IPS-NIHi11 (cell line): ENCODE results near the gene IL1RAPL1.

Experiments used
- DNase-seq: peaks from one replicate; pipeline ENCODE4 v3.0.0; 2012; ENCODE audit warnings: mixed read lengths, low spot score

Gene IL1RAPL1

GRCh38 chrX:29890646-29891200 is 1303.5 kb downstream of the IL1RAPL1 start:
- no peak for DNase-seq

DNA sequence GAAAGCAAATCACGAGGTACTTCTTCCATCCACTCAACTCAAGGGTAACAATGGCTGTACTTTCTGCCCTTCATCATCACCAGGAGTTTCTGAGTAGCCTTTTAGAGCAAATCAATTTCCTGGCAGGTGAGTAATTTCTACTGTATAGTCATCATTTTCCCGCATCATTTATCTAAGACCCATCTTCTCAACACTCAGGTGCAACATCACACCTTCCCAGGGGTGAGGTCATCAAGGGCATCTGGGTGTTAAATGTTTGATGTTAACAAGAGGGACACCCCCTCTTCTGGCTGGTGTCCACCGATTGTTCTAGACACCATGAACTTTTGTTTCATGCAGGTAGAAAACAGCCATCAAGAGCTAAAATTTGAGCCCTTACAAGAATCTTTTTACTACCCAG is 1314.8 kb downstream of the IL1RAPL1 start:
- DNase-seq, result no peak

DNA sequence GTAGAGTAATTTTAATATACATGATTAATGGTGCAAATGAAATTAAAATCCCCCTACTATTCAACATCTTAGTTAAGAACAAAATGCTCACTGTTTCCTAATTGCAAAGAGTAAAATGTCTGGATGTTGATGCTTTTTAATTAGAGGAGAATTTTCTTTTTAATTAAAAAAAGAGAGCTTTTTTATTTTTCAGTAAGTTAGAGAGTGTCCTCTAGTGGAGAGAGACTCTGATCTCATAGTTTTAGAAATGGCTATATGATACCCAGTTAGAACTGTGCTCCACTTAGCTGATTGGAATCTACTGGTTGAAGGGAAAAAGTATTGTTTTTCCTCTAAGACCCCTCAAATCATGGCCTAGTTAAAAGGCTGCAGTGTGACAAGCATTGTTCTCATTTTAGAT is 1316.1 kb downstream of the IL1RAPL1 start:
- DNase-seq, result no peak

GRCh38 chrX:29911673-29912072 is 1324.4 kb downstream of the IL1RAPL1 start:
- no peak for DNase-seq

DNA sequence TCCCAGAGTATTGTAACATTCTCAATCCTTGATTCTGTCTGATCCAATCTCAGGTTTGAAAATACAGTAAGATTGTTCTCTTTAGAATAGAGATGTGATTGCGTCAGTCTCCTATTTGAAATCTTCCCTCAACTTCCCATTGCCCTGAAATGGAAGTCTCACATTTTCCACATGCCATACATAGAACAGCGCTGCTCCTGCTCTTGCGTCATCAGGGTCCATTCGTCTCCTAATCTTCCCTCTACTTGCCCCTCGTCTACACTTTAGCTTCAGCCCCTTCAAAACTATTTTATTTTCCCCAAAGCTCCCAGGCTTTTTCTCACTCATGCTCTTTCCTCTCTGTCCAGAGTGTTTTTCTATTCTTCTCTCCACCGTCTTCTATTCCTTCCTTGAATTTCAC is 1326.4 kb downstream of the IL1RAPL1 start:
- DNase-seq, result no peak

DNA sequence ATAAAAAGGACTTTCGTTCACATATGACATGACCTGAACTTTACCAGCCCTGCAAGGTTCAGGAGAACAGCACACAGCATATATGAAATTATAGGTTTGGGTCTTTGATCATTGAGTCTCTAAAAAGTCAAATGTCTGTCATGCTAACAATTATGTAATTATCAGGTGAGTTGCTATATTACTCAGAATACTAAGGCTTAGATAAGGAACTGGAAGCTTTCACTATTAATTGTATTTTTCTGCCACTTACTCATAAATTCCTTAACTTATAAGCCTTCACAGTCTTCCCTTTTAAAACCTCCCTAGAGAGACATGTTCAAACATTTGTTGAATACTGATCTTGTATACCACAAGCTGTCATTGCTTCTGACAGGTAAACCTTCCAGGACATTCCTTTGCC is 1335.4 kb downstream of the IL1RAPL1 start:
- DNase-seq, result no peak

- DNase-seq, result no peak
Measured at GRCh38 chrX:29926056-29926455, 1338.8 kb downstream of the IL1RAPL1 start.

DNA sequence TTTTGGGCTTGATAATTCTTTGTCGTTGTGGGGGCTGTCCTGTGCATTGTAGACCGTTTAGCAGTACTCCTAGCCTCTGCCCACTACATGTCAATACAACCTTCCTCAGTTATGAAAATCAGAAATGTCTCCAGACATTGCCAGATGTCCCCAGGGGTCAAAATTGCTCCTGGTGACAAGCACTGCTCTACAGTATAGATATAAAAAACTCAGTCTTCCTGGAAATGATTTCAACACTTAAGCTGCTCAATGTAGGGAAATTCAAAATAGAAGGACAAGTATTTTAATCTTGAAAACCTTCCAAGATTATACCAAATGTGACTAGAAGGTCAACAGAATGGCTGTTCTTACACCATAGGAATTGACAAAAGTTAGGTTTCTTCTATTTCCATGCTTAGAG is 1339.4 kb downstream of the IL1RAPL1 start:
- no peak for DNase-seq

- DNase-seq, result no peak
Measured at GRCh38 chrX:29935455-29935854, 1348.2 kb downstream of the IL1RAPL1 start.

DNA sequence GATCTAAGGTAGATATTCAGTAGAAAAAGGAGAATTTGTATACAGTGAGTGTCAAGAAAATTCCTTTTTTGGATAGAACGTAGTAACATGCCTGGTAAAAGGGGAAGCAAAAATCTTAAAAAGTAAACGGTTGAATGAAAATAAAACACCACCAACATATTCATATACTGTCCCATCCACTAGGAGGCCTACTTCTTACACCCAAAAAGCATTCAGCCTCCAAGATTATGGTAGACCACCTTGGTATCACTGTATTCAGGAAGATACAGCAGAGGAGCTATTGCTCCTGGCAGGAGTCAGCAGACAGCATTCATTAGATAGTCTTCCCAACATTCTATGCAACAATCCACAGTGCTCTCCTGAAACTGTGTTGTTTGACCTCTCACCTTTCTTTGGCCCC is 1353.5 kb downstream of the IL1RAPL1 start:
- DNase-seq, result no peak

DNA sequence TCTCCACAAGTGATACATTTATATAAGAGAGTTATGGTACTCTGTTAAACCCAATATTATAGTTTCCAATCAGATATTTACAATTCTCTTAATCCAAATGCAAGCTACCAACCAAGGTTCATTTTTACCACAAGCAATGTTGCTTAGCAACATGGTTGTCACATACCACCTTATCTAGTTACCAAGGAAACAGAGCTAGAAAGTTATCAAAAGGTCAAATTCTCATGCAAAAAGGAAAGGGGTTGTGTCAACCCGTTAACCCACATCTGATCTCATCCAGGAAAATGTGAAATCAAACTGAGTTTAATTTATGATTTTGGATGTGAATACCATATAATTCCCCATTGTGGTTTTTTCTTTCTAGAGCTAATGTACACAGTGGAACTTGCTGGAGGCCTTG is 1354.0 kb downstream of the IL1RAPL1 start:
- no peak for DNase-seq

- DNase-seq, result no peak
Measured at GRCh38 chrX:29947225-29947624, 1360.0 kb downstream of the IL1RAPL1 start.

DNA sequence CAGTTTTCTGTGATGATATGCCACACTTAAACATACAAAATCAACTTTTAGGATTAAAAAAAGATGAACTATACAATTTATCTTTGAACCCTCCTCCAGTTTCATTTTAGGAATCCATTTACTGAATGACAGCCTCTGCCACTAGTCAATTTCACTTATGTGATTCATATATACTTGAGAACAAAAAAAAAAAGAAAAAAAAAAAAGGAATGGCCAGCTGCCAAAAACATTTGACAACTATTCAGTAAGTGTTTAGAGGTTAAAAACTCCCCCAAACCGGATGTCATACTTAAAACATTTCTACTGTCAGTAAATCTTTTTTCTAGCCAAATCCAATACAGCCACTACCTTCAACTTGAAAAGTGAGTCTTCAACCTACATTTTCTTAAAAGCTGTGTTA is 1361.4 kb downstream of the IL1RAPL1 start:
- DNase-seq, result no peak

DNA sequence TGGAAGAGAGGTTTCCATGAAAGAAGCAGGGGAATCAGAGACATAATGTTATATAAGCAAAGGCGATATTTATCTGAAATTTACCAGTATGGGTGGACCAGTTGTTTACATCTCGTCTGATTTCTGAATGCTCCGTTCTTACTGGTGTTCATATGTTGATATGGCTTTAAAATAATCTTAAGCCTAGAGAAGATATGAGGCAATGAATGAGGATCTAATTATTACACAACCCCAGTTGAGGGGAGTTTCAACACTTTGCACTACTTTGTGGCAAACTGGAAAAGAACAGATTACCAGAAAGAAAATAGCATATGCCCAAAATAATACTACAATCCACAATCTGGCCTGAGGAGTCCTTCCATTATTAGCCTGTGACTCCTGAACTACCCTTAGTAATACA is 1364.8 kb downstream of the IL1RAPL1 start:
- DNase-seq, result no peak

- no peak for DNase-seq
Measured at GRCh38 chrX:29962061-29962460, 1374.8 kb downstream of the IL1RAPL1 start.

- no peak for DNase-seq
Measured at GRCh38 chrX:29965634-29966033, 1378.4 kb downstream of the IL1RAPL1 start.

DNA sequence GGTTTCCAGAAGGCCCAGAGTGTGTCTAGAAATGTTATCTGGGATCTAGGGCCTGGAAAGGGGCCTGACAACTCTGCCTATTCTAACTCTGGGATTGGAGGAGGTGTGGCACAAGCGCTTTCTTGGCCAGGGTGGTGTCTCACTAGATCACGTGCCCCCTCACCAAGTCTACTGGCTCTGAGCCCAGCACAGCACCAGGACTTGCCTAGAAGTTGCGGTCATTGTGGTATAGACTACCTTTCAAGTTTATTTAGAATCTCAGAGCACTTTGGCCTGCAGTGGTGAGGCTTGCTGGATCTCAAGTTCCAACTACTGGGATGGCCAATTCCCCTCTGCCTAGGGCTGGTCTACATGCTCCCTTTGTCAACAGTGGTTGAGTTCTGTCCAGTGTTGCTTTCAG is 1404.8 kb downstream of the IL1RAPL1 start:
- no peak for DNase-seq

GRCh38 chrX:30005813-30006212 is 1418.6 kb downstream of the IL1RAPL1 start:
- no peak for DNase-seq
